BLaER1 treated with 17β-estradiol and CSF1 and Interleukin-3, amounts not matched to agents 10 nM and 100 nM (cell line): ENCODE measurements around the gene TEX11.
"Not testable (repeated sequence)": the region's sequence is repeated elsewhere in the genome, so short reads cannot be mapped to it uniquely, and the experiment has no call there.

Source experiments
- H3K27ac ChIP-seq, 11 experiments: shearing (Covaris generic); formaldehyde crosslinking; 2 replicates each; pipeline ENCODE4 v1.8.1; 2022
- H3K27me3 ChIP-seq, 11 experiments: shearing (Covaris generic); formaldehyde crosslinking; 2 replicates each; pipeline ENCODE4 v1.8.1; 2022
- H3K36me3 ChIP-seq, 11 experiments: shearing (Covaris generic); formaldehyde crosslinking; 2 replicates each; pipeline ENCODE4 v1.8.1; 2022
- H3K4me1 ChIP-seq, 10 experiments: shearing (Covaris generic); formaldehyde crosslinking; 2 replicates each; pipeline ENCODE4 v1.8.1; 2022
- H3K4me2 ChIP-seq, 11 experiments: shearing (Covaris generic); formaldehyde crosslinking; 2 replicates each; pipeline ENCODE4 v1.8.1; 2022
- H3K4me3 ChIP-seq, 10 experiments: shearing (Covaris generic); formaldehyde crosslinking; 2 replicates each; pipeline ENCODE4 v1.8.1; 2022
- H3K9ac ChIP-seq, 11 experiments: shearing (Covaris generic); formaldehyde crosslinking; 2 replicates each; pipeline ENCODE4 v1.8.1; 2022
- H3K9me3 ChIP-seq, 11 experiments: shearing (Covaris generic); formaldehyde crosslinking; replicated peaks in 1 of 11; 2 replicates each; pipeline ENCODE4 v1.8.1; 2022
- H4K20me1 ChIP-seq, 11 experiments: shearing (Covaris generic); formaldehyde crosslinking; 2 replicates each; pipeline ENCODE4 v1.8.1; 2022
- Cebpa-rat ChIP-seq, 11 experiments: shearing (Covaris generic); IDR thresholded peaks; 2 replicates each; pipeline ENCODE4 v1.8.1; 2022

Gene TEX11

GRCh38 chrX:70527053-70527452 is 381.5 kb downstream of the TEX11 start:
- H3K9ac ChIP-seq, result peak overlapping the region in 8 of 11 experiments; percentile 15 to 81 (median 66); a peak in 12 of 22 replicates
- no peaks in the 10 kb centered on the region for H3K36me3 ChIP-seq
- no peaks in the 10 kb centered on the region for H4K20me1 ChIP-seq
- peak overlapping the region in 10 of 11 experiments; percentile 2 to 81 (median 58); a peak in 13 of 22 replicates for H3K4me2 ChIP-seq
- H3K9me3 ChIP-seq, result peaks cover 0 to 20% (median 1%) of the 10 kb centered on the region in 11 experiments; a peak in 6 of 22 replicates
- H3K4me1 ChIP-seq, result peaks cover 3 to 46% (median 30%) of the 10 kb centered on the region in 10 experiments; a peak in 19 of 20 replicates
- H3K27ac ChIP-seq, result peak overlapping the region in 9 of 11 experiments; percentile 63 to 93 (median 91); a peak in 18 of 22 replicates
- H3K27me3 ChIP-seq, result peaks cover 62 to 99% (median 92%) of the 10 kb centered on the region in 11 experiments
- no peak for TF ChIP-seq Cebpa-rat (IDR thresholded peaks at IDR 0.05)
- H3K4me3 ChIP-seq, result no peak overlapping the region

- TF ChIP-seq Cebpa-rat (IDR thresholded peaks at IDR 0.05), result no peak
- Histone ChIP-seq H3K27ac (peak overlapping the region in 8 of 11 experiments; percentile 86 to 93 (median 91); a peak in 16 of 22 replicates), H3K4me3 (no peak overlapping the region), H3K36me3 (no peaks in the 10 kb centered on the region), H4K20me1 (no peaks in the 10 kb centered on the region), H3K4me1 (peaks cover 3 to 46% (median 30%) of the 10 kb centered on the region in 10 experiments; a peak in 19 of 20 replicates), H3K9ac (no peak overlapping the region; a peak in 1 of 22 replicates), H3K9me3 (peaks cover 7 to 33% (median 13%) of the 10 kb centered on the region in 11 experiments), H3K4me2 (peak overlapping the region in 2 of 11 experiments; percentile 20 to 69; a peak in 1 of 22 replicates), H3K27me3 (peaks cover 60 to 99% (median 93%) of the 10 kb centered on the region in 11 experiments)
Observed at GRCh38 chrX:70525733-70526132, 382.8 kb downstream of the TEX11 start.

GRCh38 chrX:70515692-70516091 is 392.8 kb downstream of the TEX11 start:
- H3K9ac ChIP-seq, H3K4me2 ChIP-seq, H4K20me1 ChIP-seq, H3K36me3 ChIP-seq, H3K27ac ChIP-seq, H3K4me1 ChIP-seq, H3K4me3 ChIP-seq: not testable (repeated sequence)
- H3K27me3 ChIP-seq, result peaks cover 2 to 43% (median 27%) of the 10 kb centered on the region in 11 experiments; a peak in 20 of 22 replicates
- H3K9me3 ChIP-seq, result peaks cover under 1 to 20% (median 16%) of the 10 kb centered on the region in 11 experiments; a peak in 20 of 22 replicates

DNA sequence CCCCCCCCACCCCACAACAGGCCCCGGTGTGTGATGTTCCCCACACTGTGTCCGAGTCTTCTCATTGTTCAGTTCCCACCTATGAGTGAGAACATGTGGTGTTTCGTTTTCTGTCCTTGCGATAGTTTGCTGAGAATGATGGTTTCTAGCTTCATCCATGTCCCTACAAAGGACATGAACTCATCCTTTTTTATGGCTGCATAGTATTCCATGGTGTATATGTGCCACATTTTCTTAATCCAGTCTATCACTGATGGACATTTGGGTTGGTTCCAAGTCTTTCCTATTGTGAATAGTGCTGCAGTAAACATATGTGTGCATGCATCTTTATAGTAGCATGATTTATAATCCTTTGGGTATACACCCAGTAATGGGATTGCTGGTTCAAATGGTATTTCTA is 393.2 kb downstream of the TEX11 start:
- not testable (repeated sequence) for H3K4me3 ChIP-seq, H3K27ac ChIP-seq

GRCh38 chrX:70509078-70509477 is 399.4 kb downstream of the TEX11 start:
- no peak overlapping the region for H3K9ac ChIP-seq
- peak overlapping the region in 7 of 11 experiments; percentile 7 to 66 (median 45); a peak in 12 of 22 replicates for H3K4me2 ChIP-seq
- peak overlapping the region in 3 of 11 experiments; percentile 18 to 54 (median 33); a peak in 4 of 22 replicates for H3K27ac ChIP-seq
- peaks cover 0 to 24% (median 15%) of the 10 kb centered on the region in 10 experiments; a peak in 14 of 20 replicates for H3K4me1 ChIP-seq
- H3K4me3 ChIP-seq, result no peak overlapping the region
- no peak for TF ChIP-seq Cebpa-rat (IDR thresholded peaks at IDR 0.05)
- H3K27me3 ChIP-seq, result peaks cover 58 to 94% (median 82%) of the 10 kb centered on the region in 11 experiments
- no peaks in the 10 kb centered on the region for H3K9me3 ChIP-seq
- H4K20me1 ChIP-seq, result 0 out of 22 replicates have a peak, but pooled peaks cover 0 to 10% (median 0%) of the 10 kb centered on the region in 11 experiments
- peaks cover 0 to 12% (median 2%) of the 10 kb centered on the region in 11 experiments; a peak in 4 of 22 replicates for H3K36me3 ChIP-seq

More for the DNA sequence above, 393.2 kb downstream of the TEX11 start:
- H3K4me2 ChIP-seq, H4K20me1 ChIP-seq, H3K4me1 ChIP-seq, H3K36me3 ChIP-seq, H3K9ac ChIP-seq: not testable (repeated sequence)
- H3K27me3 ChIP-seq, result peaks cover 6 to 43% (median 27%) of the 10 kb centered on the region in 11 experiments; a peak in 20 of 22 replicates
- H3K9me3 ChIP-seq, result peaks cover 0 to 16% (median 12%) of the 10 kb centered on the region in 11 experiments; a peak in 17 of 22 replicates

DNA sequence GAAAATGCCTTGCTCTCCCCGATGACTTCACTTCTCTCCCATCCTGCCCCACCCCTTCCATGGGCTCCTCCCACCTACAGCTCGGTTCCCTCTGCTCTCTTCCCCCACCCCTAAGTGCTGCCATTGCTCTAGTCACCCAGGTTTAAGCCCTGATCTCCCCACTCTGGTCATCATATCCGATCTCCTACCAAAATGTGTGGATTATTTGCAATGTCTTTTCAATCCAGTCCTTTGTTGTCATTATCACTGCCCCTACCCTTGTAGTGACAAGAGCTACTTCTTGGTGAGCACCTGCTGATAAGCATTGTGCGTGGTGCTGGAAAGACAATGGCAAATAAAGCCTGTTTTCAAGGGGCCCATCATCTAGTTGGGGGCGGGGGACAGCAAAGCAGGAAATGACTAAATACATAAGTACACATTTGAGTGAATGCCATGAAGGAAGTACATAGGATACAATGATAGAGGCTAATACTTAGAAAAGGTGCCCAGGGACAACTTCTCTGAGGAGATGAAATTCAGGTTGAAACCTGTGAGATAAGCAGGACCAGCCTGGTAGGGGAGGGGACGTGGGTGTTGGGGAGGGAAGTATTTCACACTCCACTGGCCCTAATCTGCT is 400.1 kb downstream of the TEX11 start:
- TF ChIP-seq Cebpa-rat (IDR thresholded peaks at IDR 0.05), result no peak
- H3K4me3 ChIP-seq, result no peak overlapping the region
- H3K36me3 ChIP-seq, result peaks cover 0 to 19% (median 7%) of the 10 kb centered on the region in 11 experiments; a peak in 10 of 22 replicates
- no peaks in the 10 kb centered on the region for H3K9me3 ChIP-seq
- peaks cover 0 to 10% (median 0%) of the 10 kb centered on the region in 11 experiments; a peak in 1 of 22 replicates for H4K20me1 ChIP-seq
- H3K27ac ChIP-seq, result peak overlapping the region in 3 of 11 experiments; percentile 18 to 57 (median 54); a peak in 4 of 22 replicates
- peaks cover 0 to 24% (median 15%) of the 10 kb centered on the region in 10 experiments; a peak in 14 of 20 replicates for H3K4me1 ChIP-seq
- H3K9ac ChIP-seq, result no peak overlapping the region
- peaks cover 64 to 95% (median 89%) of the 10 kb centered on the region in 11 experiments for H3K27me3 ChIP-seq
- peak overlapping the region in 7 of 11 experiments; percentile 7 to 66 (median 45); a peak in 13 of 22 replicates for H3K4me2 ChIP-seq

DNA sequence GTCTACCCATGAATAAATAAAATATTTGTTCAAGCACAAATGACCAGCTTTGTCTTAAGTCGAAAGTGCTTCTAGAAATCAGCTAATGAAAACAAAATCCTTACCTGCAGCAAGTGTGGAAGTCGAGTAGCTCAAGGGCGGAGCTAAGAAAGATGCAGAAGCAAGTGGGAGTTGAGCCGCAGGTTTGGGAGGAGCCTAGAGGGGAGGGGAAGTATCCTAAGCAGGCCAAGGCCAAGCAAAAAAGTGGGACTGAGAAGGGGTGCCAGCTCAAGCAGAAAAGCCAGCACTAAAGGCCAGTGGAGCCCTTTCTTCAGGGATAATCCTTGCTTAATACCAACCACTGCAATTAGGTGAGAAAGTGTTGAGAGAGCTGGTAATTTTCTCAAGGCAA is 403.1 kb downstream of the TEX11 start:
- Histone ChIP-seq H3K27me3 (peaks cover 87 to 100% (median 99%) of the 10 kb centered on the region in 11 experiments), H3K4me3 (no peak overlapping the region), H3K4me1 (peaks cover 0 to 24% (median 15%) of the 10 kb centered on the region in 10 experiments; a peak in 14 of 20 replicates), H3K9me3 (no peaks in the 10 kb centered on the region), H3K36me3 (peaks cover 0 to 48% (median 34%) of the 10 kb centered on the region in 11 experiments; a peak in 16 of 22 replicates), H3K9ac (no peak overlapping the region), H3K4me2 (no peak overlapping the region), H3K27ac (no peak overlapping the region), H4K20me1 (peaks cover 0 to 10% (median 0%) of the 10 kb centered on the region in 11 experiments; a peak in 1 of 22 replicates)
- TF ChIP-seq Cebpa-rat (IDR thresholded peaks at IDR 0.05), result no peak

DNA sequence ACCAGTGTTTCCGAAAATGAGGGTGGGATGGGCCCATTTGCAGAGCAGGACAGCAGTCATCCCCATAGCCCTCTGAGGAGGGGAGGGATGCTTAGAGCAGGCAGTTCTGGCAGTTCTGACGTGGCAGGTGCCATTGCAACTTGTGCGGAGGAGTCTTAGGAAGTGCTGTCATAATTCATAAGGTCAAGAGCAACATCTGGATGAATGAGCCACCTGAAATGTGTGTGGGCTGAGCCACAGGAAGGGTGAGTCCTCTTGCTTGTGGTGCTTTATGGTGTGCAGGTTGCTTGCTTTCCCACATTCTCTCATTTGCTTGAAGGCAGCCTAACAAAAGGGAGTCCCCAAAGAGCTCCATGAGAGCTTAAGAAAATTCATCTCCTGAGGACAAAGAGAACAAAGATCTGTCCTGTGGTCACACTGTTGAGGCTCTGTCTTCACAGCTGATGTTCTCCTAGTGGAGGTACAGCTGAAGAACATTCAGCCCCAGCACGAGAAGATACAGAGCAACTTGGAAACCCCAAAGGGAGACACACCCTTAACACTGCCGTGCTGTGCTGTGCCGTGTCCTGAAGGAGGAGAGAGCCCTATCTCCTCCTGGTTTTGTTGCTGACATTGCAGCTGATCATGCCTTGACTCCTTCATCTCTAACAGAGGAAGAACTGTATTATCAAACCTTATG is 403.6 kb downstream of the TEX11 start:
- Histone ChIP-seq H3K4me2 (no peak overlapping the region), H3K4me3 (no peak overlapping the region), H3K9ac (no peak overlapping the region), H3K27ac (no peak overlapping the region), H3K27me3 (peaks cover 86 to 100% (median 99%) of the 10 kb centered on the region in 11 experiments), H3K9me3 (no peaks in the 10 kb centered on the region), H4K20me1 (peaks cover 0 to 10% (median 0%) of the 10 kb centered on the region in 11 experiments; a peak in 1 of 22 replicates), H3K4me1 (peaks cover 0 to 21% (median 15%) of the 10 kb centered on the region in 10 experiments; a peak in 14 of 20 replicates), H3K36me3 (peaks cover 0 to 53% (median 39%) of the 10 kb centered on the region in 11 experiments; a peak in 17 of 22 replicates)
- TF ChIP-seq Cebpa-rat (IDR thresholded peaks at IDR 0.05), result no peak
